Measurements from ENCODE around the gene KCTD16. TPM values are rescaled to one million over a fixed set of nuclear protein-coding genes. Genes with fewer than 3 reads are reported as not detected.
A peak's percentile ranks its signal among the peaks of the same experiment; 100 is the strongest.

Gene KCTD16
- total and polyA plus RNA-seq, 8 donors: 0.57 to 6.6 (median 3.2) TPM

DNA sequence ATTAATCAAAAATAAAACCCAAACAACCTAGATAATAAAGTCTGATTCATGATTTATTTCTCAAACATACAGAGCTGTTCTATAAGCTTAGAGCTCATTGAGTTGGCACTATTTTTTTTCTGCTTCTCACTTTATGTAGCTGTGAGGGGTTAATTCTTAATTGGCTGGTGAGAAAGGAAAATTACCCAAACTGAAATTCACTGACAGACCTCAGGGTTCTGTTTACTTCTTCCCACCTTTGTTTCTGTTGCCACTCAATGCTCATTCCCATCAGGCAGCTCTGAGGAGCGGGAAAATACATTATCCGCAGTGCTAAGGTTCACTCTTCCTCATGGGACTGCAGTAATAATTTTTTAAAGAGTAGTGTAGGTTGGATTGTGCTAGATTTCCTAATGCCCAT lies 139.9 kb downstream of the KCTD16 start:
- DNase-seq (no peak), FAIRE-seq (no peak), ATAC-seq (no peak)
- 96 to 100% methylated on average over 2 of the region's 2 CpGs for WGBS, 2 donors
- no peaks in the 10 kb centered on the region for H3K36me3 ChIP-seq
- H3K27ac ChIP-seq: no peak overlapping the region
- H3K9me3 ChIP-seq: no peaks in the 10 kb centered on the region
- TF ChIP-seq, protein P1, sequence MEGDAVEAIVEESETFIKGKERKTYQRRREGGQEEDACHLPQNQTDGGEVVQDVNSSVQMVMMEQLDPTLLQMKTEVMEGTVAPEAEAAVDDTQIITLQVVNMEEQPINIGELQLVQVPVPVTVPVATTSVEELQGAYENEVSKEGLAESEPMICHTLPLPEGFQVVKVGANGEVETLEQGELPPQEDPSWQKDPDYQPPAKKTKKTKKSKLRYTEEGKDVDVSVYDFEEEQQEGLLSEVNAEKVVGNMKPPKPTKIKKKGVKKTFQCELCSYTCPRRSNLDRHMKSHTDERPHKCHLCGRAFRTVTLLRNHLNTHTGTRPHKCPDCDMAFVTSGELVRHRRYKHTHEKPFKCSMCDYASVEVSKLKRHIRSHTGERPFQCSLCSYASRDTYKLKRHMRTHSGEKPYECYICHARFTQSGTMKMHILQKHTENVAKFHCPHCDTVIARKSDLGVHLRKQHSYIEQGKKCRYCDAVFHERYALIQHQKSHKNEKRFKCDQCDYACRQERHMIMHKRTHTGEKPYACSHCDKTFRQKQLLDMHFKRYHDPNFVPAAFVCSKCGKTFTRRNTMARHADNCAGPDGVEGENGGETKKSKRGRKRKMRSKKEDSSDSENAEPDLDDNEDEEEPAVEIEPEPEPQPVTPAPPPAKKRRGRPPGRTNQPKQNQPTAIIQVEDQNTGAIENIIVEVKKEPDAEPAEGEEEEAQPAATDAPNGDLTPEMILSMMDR (IDR thresholded peaks at IDR 0.05): no peak
- no peaks in the 10 kb centered on the region for H3K27me3 ChIP-seq
- H3K4me1 ChIP-seq: peaks cover 8 to 77% (median 37%) of the 10 kb centered on the region in 3 donors
- H3K4me3 ChIP-seq: no peak overlapping the region
- intact Hi-C loops (cut with DNase I): no loop called here

DNA sequence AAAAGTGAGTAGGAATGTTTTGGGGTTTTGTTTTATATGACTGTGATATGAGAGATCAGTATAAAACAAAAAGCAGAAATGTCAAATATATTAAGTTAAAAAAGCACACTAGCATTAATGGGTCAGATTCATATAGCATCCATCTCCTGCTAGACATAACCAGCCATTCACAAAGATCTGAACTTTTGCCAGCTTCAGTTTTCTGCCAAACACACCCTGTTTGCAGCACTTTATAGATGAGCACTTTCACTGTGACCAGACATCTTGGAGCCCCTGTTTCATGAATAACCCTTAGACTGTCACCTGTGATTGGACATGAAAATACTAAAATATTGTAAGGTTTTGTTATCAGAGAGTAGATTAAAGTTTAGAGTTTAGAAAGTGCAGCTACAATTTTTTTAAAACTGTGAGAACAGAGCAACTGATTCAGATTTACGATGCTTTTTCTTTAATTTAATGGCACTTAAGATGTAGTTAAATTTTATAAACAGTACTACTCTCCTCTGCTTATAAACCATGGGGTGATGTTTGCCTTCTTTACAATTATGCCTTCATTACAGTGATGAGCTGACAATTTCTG lies 142.6 kb downstream of the KCTD16 start:
- 21 to 28% methylated on average over 1 of the region's 1 CpG for WGBS, 2 donors
- Histone ChIP-seq H3K9me3 (no peaks in the 10 kb centered on the region), H3K27me3 (no peaks in the 10 kb centered on the region), H3K4me1 (peaks cover 8 to 70% (median 31%) of the 10 kb centered on the region in 3 donors), H3K4me3 (no peak overlapping the region), H3K27ac (peak overlapping the region in 2 of 4 donors; percentile 5 to 58), H3K36me3 (no peaks in the 10 kb centered on the region)
- no peak for FAIRE-seq
- TF ChIP-seq, protein P1 (IDR thresholded peaks at IDR 0.05): no peak
- no peak for DNase-seq
- no peak for ATAC-seq
- intact Hi-C loops (cut with DNase I): no loop called here

DNA sequence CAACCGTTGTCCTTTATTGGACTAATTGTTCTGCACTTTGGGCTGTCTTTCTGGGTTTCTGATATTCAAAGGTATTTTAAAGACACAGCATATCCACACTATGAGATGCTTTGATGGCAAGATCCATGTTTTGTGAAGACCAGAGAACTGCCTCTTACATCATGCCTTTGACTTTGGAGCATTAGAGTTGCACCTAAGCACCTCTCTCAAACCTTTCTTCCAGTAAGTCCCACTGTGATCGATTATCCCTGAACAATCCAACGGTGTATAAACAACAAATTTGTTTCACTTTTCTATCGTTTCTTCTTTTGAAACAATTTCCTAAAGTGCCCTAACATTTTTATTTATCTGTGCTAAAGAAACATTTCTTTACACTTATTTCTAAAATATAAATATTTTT lies 144.4 kb downstream of the KCTD16 start:
- intact Hi-C loops (cut with DNase I): no loop called here
- no peaks in the 10 kb centered on the region for H3K36me3 ChIP-seq
- DNase-seq (no peak), FAIRE-seq (no peak), ATAC-seq (peak in 3 of 4 donors; percentile 10 to 42 (median 35))
- WGBS, 2 donors: 33 to 43% methylated on average over 4 of the region's 4 CpGs
- TF ChIP-seq, protein P1 (IDR thresholded peaks at IDR 0.05): no peak
- no peaks in the 10 kb centered on the region for H3K27me3 ChIP-seq
- H3K27ac ChIP-seq: peak overlapping the region in 3 of 4 donors; percentile 7 to 58 (median 51)
- no peak overlapping the region for H3K4me3 ChIP-seq
- H3K4me1 ChIP-seq: peaks cover 12 to 67% (median 26%) of the 10 kb centered on the region in 3 donors
- no peaks in the 10 kb centered on the region for H3K9me3 ChIP-seq

- no peaks in the 10 kb centered on the region for H3K27me3 ChIP-seq
- FAIRE-seq (no peak), DNase-seq (peak in 3 of 6 donors; percentile 13 to 66 (median 19)), ATAC-seq (peak; percentile 62 to 90 (median 90))
- no peak overlapping the region for H3K4me3 ChIP-seq
- H3K4me1 ChIP-seq: peaks cover 20 to 60% (median 27%) of the 10 kb centered on the region in 3 donors
- WGBS, 2 donors: 61 to 64% methylated on average over 12 of the region's 12 CpGs
- H3K27ac ChIP-seq: peak overlapping the region in 2 of 4 donors; percentile 51 to 58
- TF ChIP-seq, protein P1 (IDR thresholded peaks at IDR 0.05): no peak
- H3K36me3 ChIP-seq: no peaks in the 10 kb centered on the region
- no peaks in the 10 kb centered on the region for H3K9me3 ChIP-seq
- intact Hi-C loops (cut with DNase I): no loop called here
These were observed 145.4 kb downstream of the KCTD16 start for GRCh38 chr5:144315994-144316634.

DNA sequence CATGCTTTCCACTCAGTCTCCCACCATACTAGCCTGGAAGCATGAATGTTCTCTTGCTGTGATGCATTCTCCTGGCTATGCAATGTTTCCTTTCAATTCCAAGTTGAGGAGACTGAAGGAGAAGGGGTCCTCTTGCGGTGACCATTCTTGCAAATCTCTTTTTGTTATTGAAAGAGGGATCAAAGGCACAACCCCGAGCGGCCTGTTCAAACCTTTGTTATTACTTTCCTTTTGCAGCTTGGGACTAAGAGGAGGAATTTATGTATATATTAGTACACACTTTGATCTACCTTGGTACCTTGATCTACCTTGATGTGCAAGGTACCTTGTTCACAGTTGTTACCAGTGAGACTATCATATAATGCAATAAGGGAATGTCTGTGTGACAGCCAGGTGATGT lies 147.3 kb downstream of the KCTD16 start:
- 96% methylated on average over 3 of the region's 3 CpGs for WGBS, 2 donors
- no peak for FAIRE-seq
- no peak for DNase-seq
- no peak for ATAC-seq
- no peak overlapping the region for H3K27ac ChIP-seq
- H3K36me3 ChIP-seq: no peaks in the 10 kb centered on the region
- H3K4me1 ChIP-seq: peaks cover 11 to 49% (median 13%) of the 10 kb centered on the region in 3 donors
- no peak overlapping the region for H3K4me3 ChIP-seq
- H3K27me3 ChIP-seq: no peaks in the 10 kb centered on the region
- intact Hi-C loops (cut with DNase I): no loop called here
- TF ChIP-seq, protein P1 (IDR thresholded peaks at IDR 0.05): no peak
- H3K9me3 ChIP-seq: no peaks in the 10 kb centered on the region
